Measurements from ENCODE around the gene CABP2. TPM values are rescaled to one million over a fixed set of nuclear protein-coding genes. Genes with fewer than 3 reads are reported as not detected.
A peak's percentile ranks its signal among the peaks of the same experiment; 100 is the strongest.

CABP2 gene
- total RNA-seq, 6 donors from 2014 or later: not detected

DNA sequence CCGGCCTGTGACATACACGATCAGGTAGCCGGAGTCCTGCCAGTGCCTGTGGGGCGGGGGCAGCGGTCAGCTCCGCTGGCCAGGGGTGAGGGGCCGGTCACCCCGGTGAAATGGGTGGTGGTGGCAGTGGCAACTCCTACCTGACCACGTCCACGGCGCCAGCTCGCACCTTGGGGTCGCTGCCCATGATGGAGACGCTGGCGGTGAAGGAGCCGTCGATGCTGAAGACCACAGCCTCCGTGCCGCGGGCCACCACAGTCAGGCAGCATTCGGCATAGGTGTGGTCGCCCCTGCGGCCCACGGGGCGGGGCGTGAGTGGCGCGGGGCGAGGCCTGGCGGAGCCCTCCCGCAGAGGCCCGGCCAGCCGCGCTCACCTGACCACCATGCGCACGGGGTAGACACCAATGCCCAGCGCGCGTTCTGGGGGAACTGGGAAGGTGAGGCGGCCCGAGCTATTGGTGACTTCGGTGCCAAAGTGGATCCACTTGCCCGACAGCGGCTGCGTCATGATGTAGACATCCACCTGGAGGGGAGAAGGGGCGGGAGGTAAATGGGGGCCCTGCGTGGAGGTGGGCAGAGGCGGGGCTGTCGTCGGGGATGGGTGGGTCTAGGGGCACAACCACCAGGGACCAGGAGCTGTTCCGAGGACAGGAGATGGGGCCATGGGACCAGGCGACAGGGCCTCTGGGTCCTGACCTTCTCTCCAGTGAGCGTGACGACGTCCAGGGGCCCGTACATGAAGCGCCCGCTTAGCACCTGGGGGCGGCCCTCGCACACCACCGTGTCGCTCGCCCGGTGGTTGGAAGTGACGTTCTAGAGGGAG, 29.5 kb downstream of the CABP2 start:
- WGBS, 2 donors: 97 to 99% methylated on average over 37 to 42 of the region's 65 CpGs
- Histone ChIP-seq H3K27ac (no peak overlapping the region), H3K36me3 (peaks cover 9 to 99% (median 77%) of the 10 kb centered on the region in 4 donors), H3K27me3 (no peaks in the 10 kb centered on the region), H3K9me3 (no peaks in the 10 kb centered on the region), H3K4me1 (no peaks in the 10 kb centered on the region), H3K4me3 (no peak overlapping the region)
- TF ChIP-seq EP300 (IDR thresholded peaks at IDR 0.05) (no peak), POLR2A (IDR thresholded peaks at IDR 0.05) (no peak), POLR2AphosphoS5 (IDR thresholded peaks at IDR 0.05) (no peak)
- TF ChIP-seq, protein P1, sequence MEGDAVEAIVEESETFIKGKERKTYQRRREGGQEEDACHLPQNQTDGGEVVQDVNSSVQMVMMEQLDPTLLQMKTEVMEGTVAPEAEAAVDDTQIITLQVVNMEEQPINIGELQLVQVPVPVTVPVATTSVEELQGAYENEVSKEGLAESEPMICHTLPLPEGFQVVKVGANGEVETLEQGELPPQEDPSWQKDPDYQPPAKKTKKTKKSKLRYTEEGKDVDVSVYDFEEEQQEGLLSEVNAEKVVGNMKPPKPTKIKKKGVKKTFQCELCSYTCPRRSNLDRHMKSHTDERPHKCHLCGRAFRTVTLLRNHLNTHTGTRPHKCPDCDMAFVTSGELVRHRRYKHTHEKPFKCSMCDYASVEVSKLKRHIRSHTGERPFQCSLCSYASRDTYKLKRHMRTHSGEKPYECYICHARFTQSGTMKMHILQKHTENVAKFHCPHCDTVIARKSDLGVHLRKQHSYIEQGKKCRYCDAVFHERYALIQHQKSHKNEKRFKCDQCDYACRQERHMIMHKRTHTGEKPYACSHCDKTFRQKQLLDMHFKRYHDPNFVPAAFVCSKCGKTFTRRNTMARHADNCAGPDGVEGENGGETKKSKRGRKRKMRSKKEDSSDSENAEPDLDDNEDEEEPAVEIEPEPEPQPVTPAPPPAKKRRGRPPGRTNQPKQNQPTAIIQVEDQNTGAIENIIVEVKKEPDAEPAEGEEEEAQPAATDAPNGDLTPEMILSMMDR (IDR thresholded peaks at IDR 0.05): no peak
- DNase-seq (peak in 1 of 2 donors; percentile 83), ATAC-seq (ENCODE audit: low FRiP score in 2 of 2) (no peak)

DNA sequence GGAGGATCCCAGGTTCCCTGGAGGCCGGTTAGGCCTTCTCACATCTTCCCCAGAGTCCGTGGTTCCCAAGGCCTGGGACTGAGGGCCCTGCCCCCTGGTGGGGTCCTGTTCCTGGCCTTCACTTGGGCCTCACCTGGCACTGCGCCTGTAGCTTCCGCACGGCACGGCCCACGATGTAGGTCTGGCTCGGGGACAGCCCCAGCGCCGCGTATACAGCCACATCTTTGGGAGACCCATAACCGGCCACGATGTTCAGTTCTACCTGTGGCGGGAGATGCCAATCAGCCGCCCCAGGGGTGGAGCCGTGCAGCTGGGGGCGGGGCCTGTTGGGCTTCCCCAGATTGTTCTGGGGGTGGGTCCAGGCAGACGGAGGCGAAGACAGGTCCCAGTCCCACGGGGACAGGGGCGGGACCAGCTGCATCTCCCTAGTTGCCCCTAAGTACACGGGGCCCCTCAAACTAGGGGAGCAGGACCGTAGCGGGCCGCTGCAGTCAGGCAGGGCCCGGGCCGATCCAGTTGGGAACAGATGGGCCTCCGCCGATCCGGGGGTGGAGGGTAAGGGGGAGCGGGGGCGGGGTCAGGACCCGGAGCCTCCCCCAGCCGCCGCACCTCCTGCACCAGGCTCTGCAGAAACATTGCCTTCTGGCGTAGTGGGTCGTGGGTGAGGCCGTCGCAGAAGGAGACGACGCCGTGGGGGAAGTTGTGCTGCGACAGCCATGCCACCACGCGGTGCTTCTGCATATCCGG, 30.3 kb downstream of the CABP2 start:
- DNase-seq (peak in 1 of 2 donors; percentile 79), ATAC-seq (ENCODE audit: low FRiP score in 2 of 2) (no peak)
- Histone ChIP-seq H3K27ac (no peak overlapping the region), H3K4me1 (no peaks in the 10 kb centered on the region), H3K4me3 (no peak overlapping the region), H3K9me3 (no peaks in the 10 kb centered on the region), H3K27me3 (no peaks in the 10 kb centered on the region), H3K36me3 (peaks cover 9 to 96% (median 77%) of the 10 kb centered on the region in 4 donors)
- 89% methylated on average over 16 to 36 of the region's 46 CpGs for WGBS, 2 donors
- TF ChIP-seq POLR2A (IDR thresholded peaks at IDR 0.05) (no peak), EP300 (IDR thresholded peaks at IDR 0.05) (no peak), POLR2AphosphoS5 (IDR thresholded peaks at IDR 0.05) (no peak)
- TF ChIP-seq, protein P1 (IDR thresholded peaks at IDR 0.05): no peak

DNA sequence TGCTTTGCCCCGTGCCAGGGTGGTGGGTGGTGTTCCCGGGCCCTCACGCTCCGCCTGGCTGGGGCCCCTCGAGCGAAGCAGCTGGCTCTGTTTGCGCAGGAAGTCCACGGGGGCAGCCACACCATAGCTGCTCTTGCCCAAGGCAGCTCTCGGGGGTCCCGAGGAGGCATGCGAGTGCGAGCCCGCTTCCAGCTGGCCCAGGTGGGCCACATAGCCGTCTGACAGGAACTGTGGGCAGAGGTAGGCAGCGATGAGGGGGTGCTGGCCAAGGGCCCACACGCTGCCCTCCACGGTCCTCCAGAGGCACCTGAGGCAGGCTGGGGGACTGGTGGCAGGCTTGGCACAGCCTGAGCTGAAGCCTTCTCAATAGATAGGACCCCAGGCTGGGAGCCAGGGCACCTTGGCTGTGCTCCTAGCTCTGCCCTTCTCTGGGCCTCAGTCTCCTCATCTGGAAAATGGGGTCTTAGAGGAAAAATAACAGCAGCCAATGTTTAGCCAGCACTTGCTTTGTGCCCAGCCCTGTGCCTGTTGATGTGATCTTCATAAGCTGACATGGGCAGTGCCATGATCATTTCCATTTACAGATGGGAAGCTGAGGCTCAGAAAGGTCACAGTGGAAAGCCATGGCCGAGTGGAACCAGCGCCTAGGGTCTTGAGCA, 31.0 kb downstream of the CABP2 start:
- DNase-seq: peak in 1 of 2 donors; percentile 76
- WGBS, 2 donors: 87 to 92% methylated on average over 2 to 12 of the region's 19 CpGs
- Histone ChIP-seq H3K4me1 (no peaks in the 10 kb centered on the region), H3K27ac (no peak overlapping the region), H3K36me3 (peaks cover 9 to 96% (median 80%) of the 10 kb centered on the region in 4 donors), H3K27me3 (no peaks in the 10 kb centered on the region), H3K4me3 (no peak overlapping the region), H3K9me3 (no peaks in the 10 kb centered on the region)
- no peak for TF ChIP-seq POLR2A (IDR thresholded peaks at IDR 0.05)
- no peak for TF ChIP-seq EP300 (IDR thresholded peaks at IDR 0.05)
- TF ChIP-seq POLR2AphosphoS5 (IDR thresholded peaks at IDR 0.05): no peak
- TF ChIP-seq, protein P1 (IDR thresholded peaks at IDR 0.05): no peak
- no peak for ATAC-seq (ENCODE audit: low FRiP score in 2 of 2)

DNA sequence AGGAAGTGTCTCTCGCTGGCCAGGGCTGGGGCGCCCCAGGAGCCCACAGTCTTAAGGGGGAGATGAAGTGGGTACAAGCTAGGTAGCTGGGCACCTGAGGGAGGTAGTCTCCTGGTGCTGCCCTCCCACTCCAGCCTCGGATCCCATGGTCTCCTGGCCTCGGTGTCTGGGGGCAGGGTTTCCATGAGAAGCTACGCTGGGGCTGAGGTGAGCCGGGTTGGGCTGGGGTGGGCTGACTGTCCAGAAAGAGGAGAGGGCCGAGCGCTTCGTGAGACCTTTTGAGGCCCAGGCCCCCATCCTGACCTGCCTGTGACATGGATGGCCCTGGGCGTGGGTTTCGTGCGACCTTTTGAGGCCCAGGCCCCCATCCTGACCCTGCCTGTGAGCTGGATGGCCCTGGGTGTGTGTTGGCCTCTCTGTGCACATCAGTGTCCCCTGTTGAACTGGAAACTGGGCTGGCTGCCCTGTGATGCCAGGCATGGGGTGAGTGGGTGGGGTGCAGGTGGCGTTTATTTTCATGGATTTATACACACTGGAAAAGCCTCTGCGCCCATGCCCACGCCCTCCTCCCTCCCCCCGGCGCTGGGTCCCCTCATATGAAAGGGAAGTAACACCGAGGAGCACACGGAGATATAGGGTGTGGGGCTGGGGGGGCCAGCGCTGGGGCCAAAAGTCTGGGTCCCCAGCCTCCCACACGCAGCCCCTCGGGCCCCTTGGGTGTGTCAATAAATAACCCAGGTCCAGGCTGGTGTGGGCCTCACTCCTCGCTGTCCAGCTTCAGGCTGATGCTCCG, 31.8 kb downstream of the CABP2 start:
- H3K36me3 ChIP-seq: peaks cover 9 to 95% (median 77%) of the 10 kb centered on the region in 4 donors
- no peaks in the 10 kb centered on the region for H3K9me3 ChIP-seq
- ATAC-seq (ENCODE audit: low FRiP score in 2 of 2) (no peak), DNase-seq (peak in 1 of 2 donors; percentile 54)
- H3K4me1 ChIP-seq: peaks cover 0 to 4% (median 2%) of the 10 kb centered on the region in 4 donors
- TF ChIP-seq EP300 (IDR thresholded peaks at IDR 0.05) (no peak), POLR2A (IDR thresholded peaks at IDR 0.05) (no peak), POLR2AphosphoS5 (IDR thresholded peaks at IDR 0.05) (no peak)
- TF ChIP-seq, protein P1 (IDR thresholded peaks at IDR 0.05): no peak
- WGBS, 2 donors: 79 to 80% methylated on average over 17 to 22 of the region's 24 CpGs
- H3K27ac ChIP-seq: no peak overlapping the region
- H3K27me3 ChIP-seq: no peaks in the 10 kb centered on the region
- H3K4me3 ChIP-seq: no peak overlapping the region

Data from upper lobe of left lung (tissue), 6 donors.